Measurements from ENCODE around the gene SOX2.

GRCh38 chr3:181756645-181757297, 45.0 kb downstream of the SOX2 start:
- TF ChIP-seq POLR2AphosphoS5 (IDR thresholded peaks at IDR 0.05; ENCODE audit: low read depth, low read length) (no peak), TAF1 (IDR thresholded peaks at IDR 0.05; ENCODE audit: low read depth, low read length) (no peak), POLR2A (IDR thresholded peaks at IDR 0.05; ENCODE audit: low read depth, low read length) (no peak)
